Measurements from ENCODE around the gene MYT1.

DNA sequence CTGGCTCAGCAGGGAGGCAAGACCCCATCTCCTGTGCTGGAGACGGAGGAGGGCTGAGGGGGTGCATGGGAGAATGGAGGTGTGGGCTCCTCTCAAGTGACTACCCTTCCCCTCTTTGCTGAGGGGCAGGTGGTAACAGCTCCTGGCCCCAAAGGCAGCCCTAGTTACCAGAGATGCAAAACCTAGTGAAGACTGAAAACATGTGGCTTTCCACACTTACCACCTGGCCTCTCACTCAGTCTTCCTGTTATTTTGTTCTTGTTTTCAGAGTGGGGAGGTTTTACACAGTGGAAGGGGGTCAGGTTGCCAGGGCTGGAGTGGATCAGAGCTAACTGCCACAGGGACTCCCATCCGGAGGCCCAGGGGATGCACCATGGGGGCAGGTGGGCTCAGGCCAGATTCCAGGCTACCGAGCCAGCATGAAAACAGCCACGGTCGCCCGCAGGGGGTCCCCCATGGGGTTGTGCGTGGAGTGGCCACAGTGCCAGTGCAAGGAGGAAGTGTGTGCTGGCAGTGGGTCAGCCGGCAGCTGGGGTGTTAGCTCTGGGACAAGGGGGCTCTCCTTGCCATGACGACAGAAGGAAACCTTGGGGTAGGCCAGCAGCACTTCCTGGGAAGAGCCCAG is 21.1 kb downstream of the MYT1 start:
- TF ChIP-seq CTCF (IDR thresholded peaks at IDR 0.05) (no peak), POLR2A (IDR thresholded peaks at IDR 0.05) (no peak)
